NOMO-1 (cell line): Measurements from ENCODE around the gene CARD10.
"Not testable (repeated sequence)": the region's sequence is repeated elsewhere in the genome, so short reads cannot be mapped to it uniquely, and the experiment has no call there.

Source experiments
- DNase-seq, 2 experiments: peaks; one replicate each; lab custom pipeline; 2025; ENCODE audit not compliant: unreplicated experiment in 2 of 2; lab: John Stamatoyannopoulos, UW

CARD10 gene

DNA sequence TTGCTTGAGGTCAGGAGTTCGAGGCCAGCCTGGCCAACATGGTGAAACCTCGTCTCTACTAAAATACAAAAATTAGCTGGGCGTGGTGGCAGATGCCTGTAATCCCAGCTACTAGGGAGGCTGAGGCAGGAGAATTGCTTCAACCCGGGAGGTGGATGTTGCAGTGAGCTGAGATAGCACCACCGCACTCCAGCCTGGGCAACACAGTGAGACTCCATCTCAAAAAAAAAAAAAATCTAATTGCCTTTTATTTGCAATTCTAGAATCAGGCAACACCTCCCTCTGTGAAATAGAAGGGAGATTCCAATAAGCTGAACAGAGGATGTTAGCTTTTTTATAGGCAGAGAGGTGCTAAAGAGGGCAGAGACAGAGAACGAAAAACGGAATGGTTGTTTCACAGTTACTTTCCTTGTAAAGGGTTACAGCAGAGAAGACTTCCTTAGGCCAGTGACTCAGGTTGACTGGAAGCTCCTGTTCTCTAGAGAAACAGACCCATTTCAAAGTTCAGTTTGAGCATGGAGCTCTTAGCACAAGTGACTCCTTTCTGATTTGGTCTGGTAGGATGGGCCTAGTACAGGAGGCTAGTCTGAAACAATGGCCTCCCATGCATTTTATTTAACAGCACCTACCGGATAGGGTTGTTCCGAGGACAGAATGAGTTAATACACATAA lies 8.0 kb upstream of the CARD10 start:
- DNase-seq = not testable (repeated sequence)

DNA sequence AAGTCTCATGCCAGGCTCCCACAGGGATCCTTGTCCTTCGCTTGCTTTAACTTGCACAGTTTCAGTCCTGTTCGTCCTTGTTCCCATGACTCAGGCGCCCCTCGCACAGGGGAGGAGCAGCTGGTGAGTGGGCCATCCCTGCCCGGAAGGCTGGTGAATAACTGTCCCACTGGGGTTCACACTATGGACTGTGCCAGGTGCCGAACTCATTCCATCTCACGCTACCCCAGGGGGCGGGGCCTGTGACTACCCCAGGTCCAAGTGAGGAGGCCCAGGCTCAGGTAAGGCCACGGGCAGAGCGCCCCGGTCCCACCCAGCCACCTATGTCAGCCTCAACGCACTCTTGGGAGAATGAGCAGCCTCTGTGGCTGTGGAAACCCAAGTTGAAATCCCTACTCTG lies 7.2 kb upstream of the CARD10 start:
- DNase-seq = no peak

DNA sequence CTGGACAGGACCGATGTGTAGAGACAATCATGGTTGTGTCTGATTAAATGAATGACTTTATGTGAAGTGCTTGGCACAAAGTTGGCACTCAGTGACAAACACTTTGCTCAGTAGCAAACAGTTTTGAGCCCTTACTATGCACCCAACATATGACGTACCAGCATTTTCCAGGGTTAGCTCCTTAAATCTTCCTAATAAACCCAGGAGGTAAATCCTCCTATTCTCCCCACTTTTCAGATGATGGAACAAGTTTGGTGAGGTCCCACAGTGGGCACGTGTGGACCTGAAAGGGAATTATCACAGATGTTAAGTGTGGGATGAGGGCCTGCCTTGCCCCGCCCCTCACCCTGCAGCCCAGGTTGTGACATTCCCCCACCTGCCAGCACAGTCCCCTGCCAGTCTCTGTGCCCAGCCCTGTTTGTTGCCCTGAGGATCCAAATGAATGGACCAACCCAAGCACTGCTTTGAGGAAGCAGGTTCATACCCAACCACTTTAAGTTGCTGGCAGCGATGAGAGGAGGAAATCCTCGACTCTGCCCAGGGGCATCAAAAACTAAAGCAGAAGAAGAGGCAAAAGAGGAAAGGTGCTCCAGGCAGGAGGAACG lies 6.6 kb upstream of the CARD10 start:
- no peak for DNase-seq

DNA sequence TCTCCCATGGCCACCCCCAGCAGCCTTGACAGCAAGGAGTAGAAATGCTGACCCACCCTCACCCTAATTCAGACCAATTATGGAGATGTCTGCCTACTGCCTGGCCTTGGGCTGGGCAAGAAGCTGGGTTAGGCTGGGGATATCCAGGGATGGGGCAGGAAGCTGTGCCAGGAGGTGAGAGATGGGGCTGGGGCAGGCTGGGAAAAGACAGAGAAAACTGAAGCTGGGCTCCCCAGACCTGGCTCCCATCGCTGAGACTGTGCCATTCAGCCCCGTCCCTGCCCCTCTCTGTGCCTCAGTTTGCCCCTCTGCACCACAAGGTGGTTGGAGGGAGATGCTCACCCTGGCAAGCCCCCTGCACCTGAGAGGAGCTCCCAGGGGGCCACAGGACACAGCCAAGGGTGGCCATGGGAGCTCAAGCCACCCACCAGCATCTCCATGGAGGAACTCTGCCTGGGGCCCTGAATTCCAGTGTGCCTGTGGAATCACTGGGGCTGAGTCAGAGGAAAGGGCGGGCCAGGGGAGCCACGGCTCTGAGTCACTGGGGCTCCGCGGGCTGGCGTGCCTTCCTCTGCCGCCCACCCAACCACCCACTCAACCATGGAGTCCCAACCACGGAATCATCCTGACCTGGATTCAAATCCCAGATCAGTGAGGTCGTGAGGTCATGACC lies 6.0 kb upstream of the CARD10 start:
- DNase-seq = no peak

DNA sequence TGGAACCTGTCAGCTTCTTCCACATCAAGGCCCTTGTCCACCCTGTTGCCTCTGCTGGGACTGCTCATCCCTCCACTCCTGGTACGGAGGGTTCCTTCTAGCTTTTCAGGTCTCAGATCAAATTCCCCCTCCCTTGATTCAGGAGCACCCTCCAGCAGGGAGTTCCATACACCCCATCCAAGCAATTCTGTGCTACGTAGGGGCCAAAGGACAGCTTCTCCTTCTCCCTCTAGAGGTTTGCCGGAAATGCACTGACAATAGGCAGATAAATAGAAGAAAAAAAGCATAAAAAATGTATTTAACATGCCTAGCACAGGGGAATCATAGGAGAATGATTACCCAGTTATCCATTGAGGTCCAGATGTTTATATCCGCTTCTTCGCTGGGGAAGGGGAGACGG lies 3.3 kb upstream of the CARD10 start:
- DNase-seq = no peak

DNA sequence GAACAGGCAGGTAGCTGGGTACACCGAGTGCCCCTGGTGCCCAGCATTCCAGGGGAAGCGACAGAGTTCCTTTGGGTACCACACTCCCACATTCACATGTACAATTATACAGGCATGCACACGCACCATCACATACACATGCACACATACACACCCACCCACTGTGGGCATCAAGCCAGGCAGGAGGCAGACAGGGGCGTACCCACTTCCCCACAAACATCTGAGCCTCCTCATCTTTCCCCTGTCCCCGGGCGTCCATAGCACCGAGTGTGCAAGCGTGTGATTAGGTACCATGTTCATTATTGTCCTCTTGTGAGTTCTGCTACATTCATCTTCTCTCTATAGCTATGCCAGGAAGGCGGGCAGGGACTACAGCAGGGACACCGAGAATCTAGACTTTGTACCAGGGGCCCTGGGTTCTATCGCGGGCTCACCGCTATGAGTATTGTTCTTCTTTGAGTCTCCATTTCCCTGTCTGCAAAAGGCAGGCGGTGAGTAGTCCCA lies 2.1 kb upstream of the CARD10 start:
- no peak for DNase-seq

DNA sequence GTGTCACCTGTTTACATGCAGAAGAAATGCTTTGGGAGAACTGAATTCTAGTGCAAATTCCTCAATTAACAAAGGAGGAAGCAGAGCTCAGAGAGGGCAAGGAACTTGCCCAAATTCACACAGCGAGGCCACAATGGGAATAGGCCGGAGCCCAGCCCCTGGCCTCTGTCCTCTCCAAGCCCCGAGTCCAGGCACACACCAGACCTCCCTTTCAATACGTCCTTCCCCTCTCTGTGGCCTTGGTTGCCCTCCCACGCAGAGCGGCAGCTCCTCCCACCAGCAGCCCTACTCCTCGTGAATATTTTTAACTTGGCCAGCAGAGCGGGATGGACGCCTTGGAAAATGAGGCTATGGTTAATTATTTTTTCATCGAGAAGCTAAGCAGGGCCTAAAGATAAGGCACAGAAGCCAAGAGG lies 1.6 kb upstream of the CARD10 start:
- DNase-seq = no peak

DNA sequence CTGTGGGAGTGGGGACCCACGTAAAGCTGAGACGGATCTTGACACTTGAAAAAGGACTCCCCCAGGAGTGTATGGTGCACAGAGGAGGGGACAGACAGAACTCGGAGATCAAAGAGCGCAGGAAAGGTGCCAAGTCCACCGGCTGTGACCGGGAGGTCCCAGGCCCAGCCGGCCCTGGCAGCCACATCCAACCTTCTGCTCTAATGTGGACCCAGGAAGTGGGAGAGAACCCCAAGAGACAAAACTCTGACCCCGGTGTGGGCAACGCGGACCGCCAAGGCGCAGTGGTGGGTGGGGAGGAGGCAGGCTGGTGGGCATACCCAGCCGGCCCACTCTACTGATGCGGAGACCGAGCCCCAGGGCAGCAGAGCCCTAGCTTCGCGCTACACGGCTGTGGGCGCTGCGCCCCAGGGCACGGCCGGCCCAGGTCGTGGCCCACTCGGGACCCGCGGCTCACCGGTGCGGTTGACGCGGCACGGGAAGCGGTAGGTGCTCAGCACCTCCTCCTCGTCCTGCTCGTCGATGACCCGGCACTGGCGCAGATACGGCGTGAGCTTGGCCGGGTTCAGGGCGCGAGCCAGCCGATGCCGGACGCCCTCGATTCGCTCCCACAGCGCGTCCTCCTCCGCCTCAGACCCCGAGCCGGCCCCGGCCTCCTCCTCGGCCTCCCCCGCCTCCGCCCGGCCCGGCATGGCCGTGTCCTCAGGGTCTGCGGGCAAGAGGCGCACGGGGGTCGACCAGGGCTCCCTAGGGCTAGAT lies 527 bp downstream of the CARD10 start:
- DNase-seq = no peak

DNA sequence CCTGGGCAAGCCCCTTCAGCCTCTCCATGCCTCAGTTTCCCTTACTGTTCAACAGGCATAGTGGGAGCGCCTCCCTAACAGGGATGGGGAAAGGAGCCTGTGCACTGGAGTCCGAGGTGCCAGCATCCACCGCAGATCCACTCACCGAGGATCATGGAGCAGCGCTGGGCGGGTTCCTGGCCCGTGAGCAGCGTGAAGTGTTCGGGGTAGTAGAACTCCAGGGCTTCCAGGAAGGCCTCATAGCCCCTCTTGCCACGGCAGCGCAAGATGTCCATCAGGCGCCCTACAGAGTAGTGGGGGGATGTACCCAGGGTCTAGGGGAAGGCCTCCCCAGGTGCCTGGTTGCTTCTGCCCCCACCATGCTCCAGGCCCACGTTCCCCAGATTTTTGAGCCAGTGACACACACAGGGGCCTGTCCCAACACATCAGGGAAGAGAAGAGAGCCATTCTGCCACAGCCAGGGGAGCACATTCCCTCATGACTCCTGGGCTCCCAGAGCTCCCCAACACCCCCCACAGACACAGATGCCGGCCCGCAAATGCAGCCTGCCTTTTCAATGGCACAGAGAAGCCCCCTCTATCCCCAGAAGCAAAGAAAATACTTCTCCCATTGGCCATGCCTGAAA lies 1.3 kb downstream of the CARD10 start:
- no peak for DNase-seq

DNA sequence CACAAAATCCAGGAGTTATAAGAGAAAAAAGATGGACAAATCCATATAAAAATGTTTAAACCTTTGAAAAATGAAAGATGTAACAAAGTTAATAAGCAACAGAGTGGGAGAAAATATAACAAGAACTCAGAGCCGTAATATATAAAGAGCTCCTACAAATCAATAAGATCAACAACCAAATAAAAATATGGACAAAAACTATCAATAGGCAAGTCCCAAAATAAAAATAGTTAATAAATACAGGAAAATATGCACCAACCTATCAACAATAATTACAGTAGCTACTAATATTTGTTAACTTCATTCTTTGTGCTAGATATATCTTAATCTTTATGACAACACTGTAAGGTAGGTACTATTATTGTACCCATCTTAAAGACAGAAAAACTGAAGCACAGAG lies 2.8 kb downstream of the CARD10 start:
- no peak for DNase-seq

DNA sequence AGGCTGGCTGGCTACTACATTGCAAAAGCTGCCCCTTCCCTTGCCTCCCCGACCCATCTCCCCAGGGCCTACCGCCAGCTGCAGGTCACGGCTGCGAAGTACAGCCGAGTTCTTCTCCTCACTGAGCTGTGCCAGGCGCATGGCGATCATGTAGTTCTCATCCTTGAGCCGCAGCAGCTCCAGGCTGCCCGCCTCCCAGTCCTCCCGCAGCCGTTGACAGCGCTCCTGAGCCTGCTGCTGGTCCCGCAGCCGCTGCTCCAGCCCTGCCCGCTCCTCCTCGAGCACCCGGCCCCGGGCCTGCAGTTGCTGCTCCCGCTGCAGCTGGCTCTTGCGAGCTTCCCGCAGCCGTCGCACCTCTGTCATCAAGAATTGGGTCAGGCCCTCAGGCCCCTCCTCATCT lies 3.3 kb downstream of the CARD10 start:
- no peak for DNase-seq

DNA sequence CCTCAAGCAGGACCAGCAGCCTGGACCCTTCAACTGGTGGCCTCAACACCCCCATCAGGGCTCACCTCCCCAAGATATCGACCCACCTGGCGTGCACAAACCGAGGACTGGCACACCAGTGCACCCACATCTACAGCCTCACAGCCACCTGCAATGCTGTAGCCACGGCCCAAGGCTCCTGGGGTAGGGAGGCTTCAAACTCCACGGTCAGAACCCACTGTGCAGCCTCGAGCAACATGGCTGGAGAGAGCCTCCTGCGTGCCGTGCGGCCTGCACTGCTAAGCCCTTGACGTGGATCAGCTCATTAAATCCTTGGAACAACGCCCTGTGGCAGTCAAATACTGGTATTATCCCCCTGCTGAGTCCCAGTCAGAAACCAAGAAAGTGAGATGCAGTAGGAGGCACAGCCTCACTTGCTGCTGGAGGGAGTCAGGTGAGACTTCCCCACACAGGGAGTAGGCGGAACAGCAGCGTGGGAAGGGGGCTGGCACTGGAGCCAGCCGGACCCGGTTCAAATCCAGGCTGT lies 4.6 kb downstream of the CARD10 start:
- no peak for DNase-seq

DNA sequence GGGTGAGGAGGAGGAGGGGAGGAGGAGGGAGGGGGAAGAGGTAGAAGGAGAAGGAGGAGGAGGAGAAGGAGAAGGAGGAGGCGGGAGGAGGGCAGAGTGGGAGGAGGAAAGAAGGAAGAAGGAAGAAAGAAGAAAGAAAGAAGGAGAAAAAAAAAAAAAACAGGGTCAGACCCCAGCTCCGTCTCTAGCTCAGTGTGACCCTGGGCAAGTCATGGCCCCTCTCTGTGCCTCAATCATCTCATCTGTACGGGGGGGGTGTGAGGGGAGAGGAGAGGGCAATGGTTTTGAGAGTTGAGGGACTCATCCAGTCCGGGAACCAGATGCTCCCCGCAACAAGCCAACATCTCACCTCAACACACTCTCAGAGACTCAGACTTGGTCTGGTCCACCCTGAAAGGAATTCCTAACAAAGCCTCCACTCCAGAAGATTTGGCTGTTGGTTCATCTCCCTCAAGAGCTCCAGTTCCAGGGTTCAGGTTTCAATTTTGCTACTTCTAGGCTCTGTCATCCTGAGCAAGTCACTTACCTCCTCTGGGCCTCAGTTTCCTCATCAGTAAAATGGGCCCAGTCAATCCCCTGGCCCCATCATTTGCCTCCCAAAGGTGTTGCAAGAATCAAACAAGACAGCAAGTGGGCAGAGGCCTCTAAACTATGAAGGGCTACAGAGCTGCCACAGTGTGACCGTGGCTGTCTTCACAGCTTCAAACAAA lies 7.7 kb downstream of the CARD10 start:
- no peak for DNase-seq

DNA sequence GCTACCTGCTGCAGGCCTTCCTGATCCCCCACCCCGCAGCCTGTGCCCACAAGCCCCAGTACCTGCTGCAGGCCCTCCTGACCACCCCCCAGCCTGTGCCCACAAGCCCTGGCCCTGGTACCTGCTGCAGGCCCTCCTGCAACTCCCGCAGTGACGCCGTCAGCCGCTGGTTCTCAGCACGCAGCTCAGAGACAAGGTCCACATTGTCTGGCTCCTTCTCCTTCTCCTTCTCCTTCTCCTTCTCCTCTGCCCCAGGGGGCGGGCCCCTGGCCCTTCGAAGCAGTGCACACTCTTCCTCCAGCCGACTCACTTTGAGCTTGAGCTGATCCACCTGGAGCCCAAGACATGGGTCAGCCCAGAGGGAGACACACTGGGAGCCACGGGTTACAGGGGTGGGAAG lies 9.1 kb downstream of the CARD10 start:
- DNase-seq = no peak

DNA sequence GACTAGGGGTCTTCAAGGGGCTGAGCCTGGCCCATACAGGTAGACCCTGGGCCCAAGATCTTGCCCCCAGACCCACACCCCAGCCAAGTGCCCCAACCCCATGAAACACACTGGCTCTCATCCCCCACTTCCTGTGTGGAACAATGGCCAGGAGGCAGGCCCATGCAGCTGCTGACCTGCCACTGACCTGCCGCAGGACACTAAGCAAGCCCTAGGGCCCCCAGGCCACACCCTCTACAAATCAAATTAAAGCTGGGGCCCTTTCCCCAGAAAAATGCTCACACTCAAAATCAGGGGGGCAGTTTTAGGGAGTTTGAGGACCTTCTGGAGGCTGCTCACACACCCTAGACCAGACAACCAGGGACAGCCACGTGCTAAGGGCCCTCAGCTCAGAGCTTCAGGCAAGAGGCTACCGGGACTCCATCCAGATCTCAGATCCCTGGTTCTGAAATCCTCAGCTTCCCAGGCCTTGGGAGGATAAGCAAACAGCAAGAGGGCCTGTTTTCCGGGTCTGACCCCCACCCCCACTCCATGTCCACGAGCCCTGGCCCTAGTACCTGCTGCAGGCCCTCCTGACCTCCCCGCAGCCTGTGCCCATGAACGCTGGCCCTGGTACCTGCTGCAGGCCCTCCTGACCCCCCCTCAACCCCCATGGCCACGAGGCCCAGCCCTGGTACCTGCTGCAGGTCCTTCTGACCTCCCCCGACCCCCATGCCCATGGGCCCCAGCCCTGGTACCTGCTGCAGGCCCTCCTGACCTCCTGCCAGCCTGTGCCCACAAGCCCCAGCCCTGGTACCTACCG lies 10.0 kb downstream of the CARD10 start:
- DNase-seq = no peak

DNA sequence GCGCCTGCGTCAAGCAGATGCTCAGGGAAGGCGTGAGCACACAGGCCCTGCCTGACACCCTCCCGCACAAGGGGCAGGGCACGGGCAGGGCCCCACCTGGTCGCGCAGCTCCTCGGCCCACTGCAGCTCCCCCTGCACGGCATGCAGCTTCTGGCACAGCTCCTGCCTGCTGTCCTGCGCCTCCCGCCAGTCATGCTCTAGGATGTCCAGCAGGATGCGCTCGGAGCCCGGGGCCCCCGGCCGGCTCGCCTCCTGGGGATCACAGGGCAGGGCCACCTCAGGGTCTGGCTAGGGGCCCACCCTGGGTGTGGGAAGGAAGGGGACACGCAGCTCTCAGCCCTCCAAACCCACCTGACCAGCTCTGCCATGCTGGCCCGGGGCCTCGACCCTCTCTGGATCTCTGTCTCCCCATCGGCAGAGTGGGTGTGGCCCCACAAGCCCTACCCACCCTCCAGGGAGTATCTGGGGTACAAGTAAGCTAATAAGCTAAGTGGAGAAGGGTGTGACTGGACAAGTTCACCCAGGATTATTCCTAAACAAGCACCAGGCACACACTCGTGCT lies 10.7 kb downstream of the CARD10 start:
- no peak for DNase-seq

DNA sequence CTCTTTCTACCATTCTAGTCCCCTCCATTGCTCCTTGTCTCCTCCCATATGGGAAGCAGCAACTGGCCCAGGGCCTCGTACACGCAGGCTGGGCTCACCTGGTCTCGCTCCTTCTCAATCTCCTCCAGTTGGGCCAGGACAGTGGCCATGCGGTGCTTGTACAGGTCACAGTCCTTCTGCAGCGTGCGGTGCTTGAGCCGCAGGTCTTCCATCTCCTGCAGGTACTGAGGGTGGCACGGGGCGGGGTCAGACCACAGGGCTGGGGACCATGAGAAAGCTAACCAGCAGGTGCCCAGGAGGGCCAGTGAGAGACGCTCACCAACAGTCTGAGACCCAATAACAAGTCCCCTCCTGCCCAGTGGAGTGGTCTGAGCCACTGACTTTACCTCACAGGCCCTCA lies 11.5 kb downstream of the CARD10 start:
- DNase-seq = no peak

DNA sequence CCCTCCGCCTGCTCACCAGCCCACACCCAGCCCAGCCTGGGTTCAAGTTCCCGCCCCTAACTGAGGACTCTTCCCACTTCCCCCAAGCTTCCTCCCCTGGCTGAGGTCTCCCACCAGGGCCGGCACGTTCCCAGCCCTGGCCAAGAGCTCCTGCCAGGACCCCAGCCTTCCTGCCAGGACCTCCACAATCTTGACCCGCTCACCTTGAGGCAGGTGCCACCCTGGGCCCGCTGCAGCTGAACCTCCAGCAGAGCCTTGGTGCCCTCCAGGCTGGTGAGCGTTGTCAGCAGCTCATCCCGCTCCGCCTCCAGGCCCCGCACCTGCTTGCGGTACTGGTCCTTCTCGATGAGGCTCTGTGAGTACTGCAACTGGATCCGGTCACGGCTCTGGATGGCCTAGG lies 13.2 kb downstream of the CARD10 start:
- no peak for DNase-seq

DNA sequence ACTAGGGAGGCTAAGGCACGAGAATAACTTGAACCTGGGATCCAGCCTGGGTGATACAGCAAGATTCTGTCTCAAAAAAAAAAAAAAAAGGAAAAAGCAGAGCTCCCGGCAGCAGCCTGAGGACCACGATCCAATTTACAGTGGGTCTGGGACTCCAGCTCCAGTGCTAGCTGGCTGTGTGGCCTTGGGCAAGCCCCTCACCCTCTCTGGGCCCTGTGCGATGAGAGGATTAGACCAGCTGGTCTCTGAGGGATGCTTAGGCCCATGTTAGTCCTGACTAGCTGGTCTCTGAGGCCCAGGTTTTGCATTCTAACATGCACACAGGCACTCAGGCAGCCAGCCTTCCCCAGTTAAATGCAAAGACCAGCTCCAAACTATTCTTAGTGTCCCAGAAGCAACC lies 13.7 kb downstream of the CARD10 start:
- no peak for DNase-seq
